HL-60 (cell line): ENCODE measurements around the gene SF3A2.

Source experiments
- CTCF ChIP-seq: IDR thresholded peaks from one replicate; pipeline ENCODE4 v1.5.1; 2011; ENCODE audit warnings: low read length, control low read depth, inconsistent platforms; ENCODE audit not compliant: insufficient read depth
- POLR2AphosphoS5 ChIP-seq: IDR thresholded peaks from 2 replicates; pipeline ENCODE4 v1.6.1; 2012; ENCODE audit warnings: low read depth
- SPI1 ChIP-seq: IDR thresholded peaks from 2 replicates; pipeline ENCODE4 v1.6.1; 2012; ENCODE audit warnings: low read depth, mild to moderate bottlenecking, borderline replicate concordance

- no peak for TF ChIP-seq CTCF
- no peak for TF ChIP-seq SPI1
- TF ChIP-seq POLR2AphosphoS5 = no peak
Measured at GRCh38 chr19:2187159-2187558, 49.5 kb upstream of the SF3A2 start.
